MCF 10A (cell line): ENCODE results near the gene MYLK2. TPM values are rescaled to one million over a fixed set of nuclear protein-coding genes. Genes with fewer than 3 reads are reported as not detected.
A peak's percentile ranks its signal among the peaks of the same experiment; 100 is the strongest.

ENCODE experiments used
- BruUV-seq: library from RNA; stranded (reverse); fragments of 400-500 nt; replicated peaks from 2 replicates; lab custom pipeline; 2021; lab: Mats Ljungman, UMichigan
- CTCF ChIA-PET: fragments of 300-600 bp; sonication (Branson Sonifier 250); formaldehyde crosslinking; extraction: SDS; loops from one replicate; lab custom pipeline; 2021; ENCODE audit warnings: antibody characterized with exemption, inconsistent platforms; lab: Yijun Ruan, JAX
- POLR2A ChIA-PET: fragments of 300-600, 350-650 bp; sonication (Branson Sonifier 250); formaldehyde crosslinking; extraction: SDS; loops from one replicate; lab custom pipeline; 2020; ENCODE audit warnings: antibody characterized with exemption, inconsistent platforms; lab: Yijun Ruan, JAX
- DNase-seq: peaks from one replicate; pipeline ENCODE4 v3.0.0-alpha.2; 2018; ENCODE audit not compliant: unreplicated experiment
- H3K27ac Mint-ChIP-seq: one replicate; pipeline ENCODE4 v1.8.0; 2022; ENCODE audit warnings: mild to moderate bottlenecking, low read depth, mixed read lengths; ENCODE audit not compliant: unreplicated experiment
- H3K27me3 Mint-ChIP-seq: one replicate; pipeline ENCODE4 v1.8.0; 2022; ENCODE audit warnings: mixed read lengths; ENCODE audit not compliant: insufficient read depth, unreplicated experiment
- H3K36me3 Mint-ChIP-seq: one replicate; pipeline ENCODE4 v1.8.0; 2022; ENCODE audit warnings: mild to moderate bottlenecking, moderate library complexity, mixed read lengths; ENCODE audit not compliant: insufficient read depth, unreplicated experiment
- H3K4me1 Mint-ChIP-seq: one replicate; pipeline ENCODE4 v1.8.0; 2022; ENCODE audit warnings: mixed read lengths; ENCODE audit not compliant: insufficient read depth, unreplicated experiment
- H3K4me3 Mint-ChIP-seq: one replicate; pipeline ENCODE4 v1.8.0; 2022; ENCODE audit warnings: mild to moderate bottlenecking, moderate library complexity, mixed read lengths; ENCODE audit not compliant: unreplicated experiment
- H3K9me3 Mint-ChIP-seq: one replicate; pipeline ENCODE4 v1.8.0; 2022; ENCODE audit warnings: mixed read lengths; ENCODE audit not compliant: unreplicated experiment
- intact Hi-C: fragments of 100-400 bp; cut with micrococcal nuclease; formaldehyde crosslinking; loops from 2 replicates; pipeline ENCODE4 v1.14.1; 2022
- total RNA-seq: library from RNA; stranded (reverse); gene quantifications from 2 replicates; pipeline ENCODE4 v1.2.3, GENCODE V29; 2022
- TF ChIP-seq, protein P1 (sequence below): fragments of 200-600 bp; IDR thresholded peaks from one replicate; pipeline ENCODE4 v1.8.0; 2022; ENCODE audit warnings: antibody characterized with exemption, mild to moderate bottlenecking; ENCODE audit not compliant: unreplicated experiment

The MYLK2 gene
- total RNA-seq, 1 experiment from 2014 or later, result 0.14 TPM

- Mint-ChIP-seq H3K4me3 (no peak overlapping the region), H3K9me3 (no peaks in the 10 kb centered on the region), H3K27ac (no peak overlapping the region), H3K36me3 (no peaks in the 10 kb centered on the region), H3K4me1 (peaks cover 18% of the 10 kb centered on the region), H3K27me3 (no peaks in the 10 kb centered on the region)
- no TSS peak for BruUV-seq
- TF ChIP-seq, protein P1, sequence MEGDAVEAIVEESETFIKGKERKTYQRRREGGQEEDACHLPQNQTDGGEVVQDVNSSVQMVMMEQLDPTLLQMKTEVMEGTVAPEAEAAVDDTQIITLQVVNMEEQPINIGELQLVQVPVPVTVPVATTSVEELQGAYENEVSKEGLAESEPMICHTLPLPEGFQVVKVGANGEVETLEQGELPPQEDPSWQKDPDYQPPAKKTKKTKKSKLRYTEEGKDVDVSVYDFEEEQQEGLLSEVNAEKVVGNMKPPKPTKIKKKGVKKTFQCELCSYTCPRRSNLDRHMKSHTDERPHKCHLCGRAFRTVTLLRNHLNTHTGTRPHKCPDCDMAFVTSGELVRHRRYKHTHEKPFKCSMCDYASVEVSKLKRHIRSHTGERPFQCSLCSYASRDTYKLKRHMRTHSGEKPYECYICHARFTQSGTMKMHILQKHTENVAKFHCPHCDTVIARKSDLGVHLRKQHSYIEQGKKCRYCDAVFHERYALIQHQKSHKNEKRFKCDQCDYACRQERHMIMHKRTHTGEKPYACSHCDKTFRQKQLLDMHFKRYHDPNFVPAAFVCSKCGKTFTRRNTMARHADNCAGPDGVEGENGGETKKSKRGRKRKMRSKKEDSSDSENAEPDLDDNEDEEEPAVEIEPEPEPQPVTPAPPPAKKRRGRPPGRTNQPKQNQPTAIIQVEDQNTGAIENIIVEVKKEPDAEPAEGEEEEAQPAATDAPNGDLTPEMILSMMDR, result no peak
- no peak for DNase-seq
- intact Hi-C loops, result no loop called here
- ChIA-PET CTCF (interaction anchor here (0.6 to 10.4 kb wide), 3 partner anchors 13 to 120 kb away, joined by 3 to 92 read pairs (median 6); no protein-coding TSS in a partner anchor), POLR2A (no interaction called here)
Measured at GRCh38 chr20:31839782-31840487, 20.8 kb downstream of the MYLK2 start.

DNA sequence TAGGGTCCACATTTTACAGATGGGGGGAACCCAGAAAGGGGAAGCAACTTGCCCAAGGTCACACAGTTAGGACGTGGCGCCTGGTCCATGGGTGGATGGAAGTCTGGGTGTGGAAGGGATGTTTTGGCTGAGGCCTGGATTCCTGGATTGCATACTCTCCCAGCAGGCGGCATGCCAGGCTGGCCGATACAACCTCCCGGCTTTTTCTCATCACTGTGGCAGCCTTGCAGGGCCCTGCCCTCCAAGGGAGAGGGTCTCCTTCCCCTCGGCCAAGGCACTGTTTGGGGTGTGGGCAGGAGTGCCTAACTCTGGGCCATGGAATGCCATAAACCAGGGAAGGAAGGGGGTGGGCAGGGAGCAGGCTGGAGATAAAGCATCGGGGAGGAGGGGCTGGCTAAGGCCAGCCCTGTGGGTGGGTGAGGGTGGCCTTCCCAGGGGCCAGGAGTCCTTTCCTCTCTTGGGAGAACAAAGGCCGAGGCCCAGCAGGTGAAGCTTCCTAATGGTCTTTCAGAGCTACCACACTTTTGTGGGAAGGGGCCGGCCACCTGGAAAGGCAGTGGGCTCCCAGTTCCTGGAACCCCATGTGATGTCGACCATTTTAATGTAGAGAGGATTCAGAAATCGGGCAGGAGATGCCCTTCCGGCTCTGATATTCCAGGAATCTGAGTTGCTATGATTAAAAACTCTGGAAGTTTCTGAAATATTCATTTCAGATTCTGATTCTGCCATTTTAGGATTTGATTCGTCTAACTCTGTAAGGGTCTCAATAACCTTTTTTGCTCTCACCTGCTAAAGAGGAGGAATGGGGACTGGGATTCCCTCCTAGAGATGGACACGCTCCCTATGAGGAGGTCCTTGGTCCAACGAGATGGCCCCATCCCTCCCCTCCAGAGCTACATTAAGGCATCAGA, 22.0 kb downstream of the MYLK2 start:
- POLR2A ChIA-PET, result interaction anchor here (0.6 kb wide), 1 partner anchor 43 kb away, joined by 3 read pairs; no protein-coding TSS in a partner anchor
- no peaks in the 10 kb centered on the region for H3K9me3 Mint-ChIP-seq
- DNase-seq, result peak; percentile 21
- intact Hi-C loops, result no loop called here
- CTCF ChIA-PET, result interaction anchor here (0.6 to 3.1 kb wide), 3 partner anchors 12 to 118 kb away, joined by 3 to 20 read pairs (median 6); no protein-coding TSS in a partner anchor
- H3K27me3 Mint-ChIP-seq, result no peaks in the 10 kb centered on the region
- BruUV-seq, result no TSS peak
- no peak overlapping the region for H3K4me3 Mint-ChIP-seq
- no peak overlapping the region for H3K27ac Mint-ChIP-seq
- H3K4me1 Mint-ChIP-seq, result peaks cover 15% of the 10 kb centered on the region
- TF ChIP-seq, protein P1, result no peak
- no peaks in the 10 kb centered on the region for H3K36me3 Mint-ChIP-seq

DNA sequence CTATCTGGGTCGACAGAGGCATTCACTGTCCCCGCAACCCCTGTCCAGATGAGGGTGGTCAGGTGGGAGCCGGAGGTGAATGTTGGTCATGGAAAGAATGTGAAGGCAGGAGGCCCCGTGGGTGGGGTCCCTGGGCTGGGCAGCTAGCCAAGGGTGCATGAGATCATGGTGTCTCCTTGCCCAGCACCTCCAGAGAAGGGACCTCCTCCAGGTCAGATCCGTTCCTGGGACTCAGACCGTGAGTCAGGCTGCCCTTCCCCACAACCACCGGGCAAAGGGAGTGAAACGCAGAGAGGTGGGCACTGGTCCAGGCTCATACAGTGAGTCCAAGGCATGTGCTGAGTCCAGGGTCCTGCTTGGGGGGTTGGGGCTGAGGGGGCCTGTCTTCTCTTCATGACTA, 22.8 kb downstream of the MYLK2 start:
- BruUV-seq, result no TSS peak
- POLR2A ChIA-PET, result interaction anchor here (0.6 kb wide), 1 partner anchor 44 kb away, joined by 3 read pairs; no protein-coding TSS in a partner anchor
- Mint-ChIP-seq H3K9me3 (no peaks in the 10 kb centered on the region), H3K4me1 (peaks cover 12% of the 10 kb centered on the region), H3K4me3 (no peak overlapping the region), H3K27me3 (no peaks in the 10 kb centered on the region), H3K36me3 (no peaks in the 10 kb centered on the region), H3K27ac (no peak overlapping the region)
- peak; percentile 78 for DNase-seq
- intact Hi-C loops, result no loop called here
- CTCF ChIA-PET, result interaction anchor here (1.0 to 3.1 kb wide), 4 partner anchors 11 to 252 kb away, joined by 3 to 20 read pairs (median 4); no protein-coding TSS in a partner anchor
- TF ChIP-seq, protein P1, result no peak
